IMR-90 (cell line): Measurements from ENCODE around the gene FXYD3.

Experiments used
- CTCF ChIP-seq: conservative IDR thresholded peaks from 2 replicates; pipeline ENCODE4 v1.5.1; 2012; ENCODE audit warnings: mild to moderate bottlenecking, low read depth, low read length, improper control_type of control experiment
- ELK1 ChIP-seq: fragments of 150-350 bp; IDR thresholded peaks from 2 replicates; pipeline ENCODE4 v1.6.1; 2016; ENCODE audit warnings: low read depth, mild to moderate bottlenecking, low read length, moderate library complexity, borderline replicate concordance
- POLR2A ChIP-seq: IDR thresholded peaks from 2 replicates; pipeline ENCODE4 v1.6.1; 2012; ENCODE audit warnings: mild to moderate bottlenecking, low read depth, low read length

GRCh38 chr19:35108730-35109129 is 6.9 kb upstream of the FXYD3 start:
- TF ChIP-seq CTCF (no peak), POLR2A (no peak), ELK1 (no peak)
